Measurements from ENCODE around the gene SCUBE1.

DNA sequence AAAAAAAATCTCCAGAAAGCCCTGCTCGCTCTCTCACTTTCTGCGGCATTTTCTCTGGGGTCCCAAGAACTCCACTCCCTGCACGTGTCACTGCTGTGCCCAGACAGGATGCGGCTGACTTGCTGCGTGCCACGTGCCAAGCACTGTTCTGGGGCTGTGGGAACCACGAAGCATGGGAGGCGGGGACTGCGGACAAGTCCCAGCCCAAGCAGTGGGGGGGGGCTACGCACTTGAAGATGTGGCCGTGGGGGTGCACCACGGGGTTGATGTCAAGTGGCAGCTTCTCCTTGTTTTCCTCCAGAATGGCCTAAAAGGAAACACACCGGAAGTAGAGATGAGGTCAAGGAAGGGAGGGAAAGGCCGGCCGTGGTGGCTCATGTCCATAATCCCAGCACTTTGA is 167.1 kb downstream of the SCUBE1 start:
- no peak for TF ChIP-seq CTCF (IDR thresholded peaks at IDR 0.05 in 2 of 3, conservative IDR thresholded peaks at IDR 0.05 in 1 of 3; ENCODE audit: control insufficient read depth in 2 of 3, extremely low read depth in 1 of 3, insufficient read depth in 1 of 3, low read depth in 3 of 3, low read length in 3 of 3)
- TF ChIP-seq EZH2 (IDR thresholded peaks at IDR 0.05; ENCODE audit: borderline replicate concordance, control insufficient read depth, low read depth, low read length): no peak
- no peak for TF ChIP-seq EP300 (IDR thresholded peaks at IDR 0.05; ENCODE audit: borderline replicate concordance in 1 of 2, control insufficient read depth in 1 of 2, low read depth in 2 of 2, low read length in 2 of 2)
- TF ChIP-seq CEBPZ (IDR thresholded peaks at IDR 0.05; ENCODE audit: low read depth, low read length): no peak
- TF ChIP-seq MEF2A (IDR thresholded peaks at IDR 0.05; ENCODE audit: insufficient read depth, low read depth, low read length): no peak
- no peak for TF ChIP-seq CHD2 (IDR thresholded peaks at IDR 0.05; ENCODE audit: borderline replicate concordance, low read depth, low read length)

Measured in GM12878 (cell line).